Measurements from ENCODE around the gene AGPAT2.
A peak's percentile ranks its signal among the peaks of the same experiment; 100 is the strongest.

AGPAT2 gene

DNA sequence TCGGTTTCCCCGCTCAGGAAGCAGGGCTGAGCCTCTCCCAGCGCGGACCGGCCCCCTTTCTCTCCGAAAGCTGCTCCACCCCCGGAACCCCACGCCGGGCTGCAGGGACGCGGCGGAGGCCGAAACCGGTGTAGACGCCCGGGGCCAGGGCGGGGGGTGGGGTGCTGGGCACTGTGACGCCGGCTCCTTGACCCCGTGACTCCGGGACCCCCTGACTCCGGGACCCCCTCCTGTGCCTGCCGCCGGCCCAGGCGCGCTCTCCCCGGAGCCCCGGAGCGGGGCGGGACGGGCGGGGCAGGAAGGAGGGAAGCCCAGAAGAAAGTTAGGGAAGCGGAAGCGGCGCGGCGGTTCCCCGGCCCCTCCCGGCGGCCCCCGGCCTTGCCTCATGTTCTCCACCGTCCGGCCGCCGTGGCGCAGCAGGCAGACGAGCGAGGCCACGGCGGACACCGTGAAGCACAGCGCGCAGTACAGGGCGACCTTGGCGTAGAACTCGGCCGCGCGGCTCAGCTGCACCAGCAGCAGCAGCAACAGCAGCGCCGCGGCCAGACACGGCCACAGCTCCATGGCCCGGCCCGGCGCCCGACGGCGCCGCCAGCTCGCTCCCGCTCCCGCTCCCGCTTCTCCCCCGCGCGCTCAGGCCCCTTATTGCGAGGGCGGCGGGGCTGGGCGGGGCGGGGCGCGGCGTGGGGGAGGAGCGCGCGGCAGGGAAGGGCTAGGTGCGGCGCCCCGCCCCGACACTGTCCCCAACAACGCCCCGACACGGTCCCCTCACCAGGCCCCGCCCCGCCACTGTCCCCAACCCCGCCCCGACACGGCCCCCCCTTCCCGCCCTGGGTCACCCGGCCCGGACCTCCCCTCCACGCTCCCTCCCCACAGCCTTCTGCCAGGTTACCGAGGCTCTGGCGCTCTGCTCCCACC is at the start of gene AGPAT2:
Gene AGPAT2, minus strand, starts transcription at position 664 of the 918 bp plus-strand sequence. Its CDS starts 100 bp downstream, at position 564.
- DNase-seq: peak; percentile 79

DNA sequence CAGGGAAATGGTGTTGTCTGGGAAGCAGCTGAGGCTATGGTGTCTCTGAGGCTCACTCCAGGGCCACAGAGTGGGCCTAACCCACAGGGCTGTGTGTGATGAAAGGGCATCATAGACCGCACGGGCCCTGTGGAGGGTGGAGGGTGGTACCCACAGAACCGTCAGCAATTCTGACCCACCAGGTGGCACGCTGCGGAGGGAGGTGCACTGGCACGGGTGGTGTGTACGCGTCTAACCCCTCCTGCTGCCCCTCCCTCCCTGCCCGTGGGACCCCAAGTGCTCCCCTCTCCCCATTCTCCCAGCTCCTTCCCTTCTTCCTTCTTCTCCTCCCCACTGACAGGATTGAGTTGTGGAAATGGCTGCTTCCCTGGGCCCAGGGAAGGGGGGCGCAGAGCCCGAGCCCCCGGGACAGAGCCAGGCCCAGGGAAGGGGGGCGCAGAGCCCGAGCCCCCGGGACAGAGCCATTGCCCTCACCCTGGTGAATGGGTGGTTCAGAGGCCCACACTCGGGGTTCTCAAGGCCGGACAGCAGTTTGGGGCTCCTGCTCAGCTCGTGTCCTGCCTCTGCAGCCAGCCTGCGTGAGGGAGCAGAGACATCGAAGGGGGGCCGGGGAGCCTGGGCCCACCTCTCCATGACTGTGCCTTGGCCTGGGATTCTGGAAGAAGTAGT is 48.7 kb upstream of the AGPAT2 start:
- DNase-seq: no peak

DNA sequence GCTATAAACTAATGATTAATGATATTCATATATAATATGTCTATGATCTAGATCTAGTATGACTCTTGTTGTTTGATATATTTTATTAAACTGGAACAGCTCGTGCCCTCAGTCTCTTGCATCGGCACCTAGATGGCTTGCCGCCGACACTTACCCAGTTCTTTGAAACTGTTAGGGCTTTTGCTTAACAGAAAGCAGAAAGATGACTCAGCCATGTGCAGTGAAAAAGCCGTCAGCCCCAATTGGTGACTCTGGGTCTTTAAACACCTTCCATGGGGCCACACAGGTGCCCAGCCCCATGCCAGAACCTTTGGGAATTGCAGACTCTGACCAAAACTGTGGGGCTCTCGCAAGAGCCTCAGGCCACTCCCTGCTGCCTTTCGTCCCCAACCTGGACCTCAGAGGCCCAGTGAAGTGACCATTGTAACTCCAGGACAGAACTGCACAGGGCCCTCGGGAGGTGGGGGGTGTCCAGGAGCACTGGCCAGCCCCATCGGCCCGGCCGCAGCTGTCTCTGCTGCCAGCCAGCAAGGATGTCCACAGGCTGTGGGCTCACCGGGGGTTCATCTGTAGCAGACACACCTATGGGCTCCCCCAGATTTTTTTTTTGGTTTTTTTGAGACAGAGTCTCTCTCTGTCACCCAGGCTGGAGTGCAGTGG is 47.7 kb upstream of the AGPAT2 start:
- no peak for DNase-seq

DNA sequence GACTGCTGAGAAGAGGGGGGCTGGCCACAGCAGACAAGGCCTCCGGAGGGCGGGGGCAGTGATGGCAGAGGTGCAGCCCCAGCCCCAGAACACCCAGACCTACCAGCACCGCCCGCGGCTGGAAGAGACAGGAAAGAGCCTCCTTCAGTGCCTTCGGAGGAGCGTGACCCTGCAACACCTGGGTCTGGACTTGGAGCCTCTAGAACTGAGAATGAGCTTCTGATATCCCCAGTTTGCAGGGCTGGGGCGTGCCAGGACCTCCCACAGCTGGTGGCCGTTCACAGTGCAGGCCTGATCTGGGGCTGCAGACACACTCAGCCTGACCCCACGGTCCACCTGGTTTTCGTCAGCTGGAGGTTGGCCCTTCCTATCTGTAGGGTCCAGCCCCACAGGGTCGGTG is 46.4 kb upstream of the AGPAT2 start:
- DNase-seq: no peak

DNA sequence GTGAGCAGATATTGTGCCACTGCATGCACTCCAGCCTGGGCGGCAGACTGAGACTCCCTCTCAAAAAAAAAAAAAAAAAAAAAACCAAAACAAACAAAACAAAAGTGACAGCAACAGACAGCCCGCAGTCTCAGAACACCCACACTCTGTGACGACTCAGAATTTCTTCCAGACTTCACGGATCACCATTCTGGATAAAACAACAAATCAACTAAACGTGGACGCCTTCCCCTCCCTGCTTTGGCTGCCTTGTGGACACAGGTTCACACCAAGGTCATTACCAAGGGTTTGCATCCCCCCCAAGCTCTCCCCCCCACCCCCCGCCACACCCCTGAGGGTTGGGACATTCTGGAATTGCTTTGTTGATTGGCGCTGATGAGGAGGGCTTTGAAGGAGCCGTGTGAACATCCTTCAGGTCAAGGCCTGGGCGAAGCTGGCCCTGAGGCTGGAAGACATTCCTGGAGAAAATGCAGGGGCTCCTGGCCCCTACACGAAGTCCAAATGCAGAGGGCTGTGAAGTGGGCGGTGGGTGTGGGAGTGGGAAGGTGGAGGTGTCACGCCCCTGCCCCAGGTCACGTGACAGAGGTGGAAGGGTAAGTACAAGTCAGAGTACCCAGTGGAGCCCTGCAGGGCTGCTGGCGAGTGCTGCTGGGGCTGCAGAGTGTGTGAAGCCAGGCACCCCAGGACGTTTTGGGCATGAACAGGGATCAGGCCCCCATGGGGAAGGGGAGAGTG is 45.4 kb upstream of the AGPAT2 start:
- no peak for DNase-seq

DNA sequence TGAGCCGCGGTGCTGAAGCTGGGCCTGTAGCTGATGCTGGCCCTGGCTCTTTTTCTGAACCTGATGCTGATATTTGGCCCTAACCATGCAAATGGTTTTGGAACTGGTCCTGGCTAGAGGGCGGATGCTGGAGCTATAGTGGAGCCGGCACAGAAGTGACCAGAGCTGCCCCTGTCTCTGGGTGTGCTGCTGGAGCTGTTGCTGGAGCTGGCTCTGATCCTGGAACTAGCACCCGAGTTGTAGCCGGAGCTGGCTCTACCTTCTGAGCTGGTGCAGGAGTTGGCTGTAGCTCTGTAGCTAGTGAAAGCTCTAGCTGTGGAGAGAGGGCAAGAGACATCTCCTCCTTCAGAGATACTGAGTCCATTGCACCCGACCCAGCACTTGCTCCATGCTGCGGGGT is 42.7 kb upstream of the AGPAT2 start:
- DNase-seq: no peak

DNA sequence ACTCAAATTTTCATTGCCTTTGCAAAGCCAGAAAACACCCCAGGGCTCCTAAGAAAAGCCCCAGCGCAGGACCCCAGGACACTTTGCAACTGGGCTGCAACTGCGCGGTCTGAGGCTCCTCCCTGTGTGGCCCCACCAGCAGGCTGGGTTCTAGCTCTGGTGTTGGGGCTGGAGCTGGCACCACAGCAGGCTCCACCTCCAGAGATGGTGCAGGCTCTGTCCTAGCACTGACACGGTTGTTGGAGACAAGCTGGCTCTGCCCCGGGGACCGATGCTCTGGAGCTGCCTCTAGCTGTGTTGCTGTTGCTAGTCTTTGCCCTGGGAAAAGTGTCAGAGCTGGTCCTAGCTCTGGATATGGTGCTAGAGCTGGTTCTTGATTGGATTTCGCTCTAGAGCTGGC is 41.9 kb upstream of the AGPAT2 start:
- no peak for DNase-seq

DNA sequence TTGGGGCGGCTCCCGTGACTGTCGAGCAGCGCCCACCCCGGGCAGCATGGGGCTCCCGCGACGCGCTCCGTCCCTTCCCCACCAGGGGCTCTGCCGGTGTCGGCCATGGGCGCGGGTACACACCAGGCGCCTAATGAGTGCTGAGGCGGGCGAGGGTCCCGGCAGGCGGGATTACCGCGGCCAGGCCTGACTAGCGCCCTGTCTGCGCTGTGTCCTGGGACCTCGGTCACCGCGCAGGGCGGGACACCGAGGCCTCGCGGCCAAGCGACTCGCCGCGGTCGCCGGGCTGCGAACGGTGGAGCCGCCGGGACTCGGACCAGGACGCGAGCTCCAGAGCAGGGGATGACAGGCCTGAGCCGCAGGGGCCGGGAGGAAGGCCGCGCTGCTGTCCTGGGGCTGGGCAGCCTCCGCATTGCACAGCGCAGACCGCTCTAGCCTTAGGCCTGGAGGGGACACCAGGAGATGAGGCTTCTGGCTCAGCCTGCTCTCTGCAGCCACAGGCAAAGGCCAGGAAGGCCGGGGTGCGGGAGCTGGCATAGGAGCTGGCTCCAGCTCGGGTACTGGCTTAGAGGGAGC is 41.4 kb upstream of the AGPAT2 start:
- DNase-seq: peak; percentile 17

DNA sequence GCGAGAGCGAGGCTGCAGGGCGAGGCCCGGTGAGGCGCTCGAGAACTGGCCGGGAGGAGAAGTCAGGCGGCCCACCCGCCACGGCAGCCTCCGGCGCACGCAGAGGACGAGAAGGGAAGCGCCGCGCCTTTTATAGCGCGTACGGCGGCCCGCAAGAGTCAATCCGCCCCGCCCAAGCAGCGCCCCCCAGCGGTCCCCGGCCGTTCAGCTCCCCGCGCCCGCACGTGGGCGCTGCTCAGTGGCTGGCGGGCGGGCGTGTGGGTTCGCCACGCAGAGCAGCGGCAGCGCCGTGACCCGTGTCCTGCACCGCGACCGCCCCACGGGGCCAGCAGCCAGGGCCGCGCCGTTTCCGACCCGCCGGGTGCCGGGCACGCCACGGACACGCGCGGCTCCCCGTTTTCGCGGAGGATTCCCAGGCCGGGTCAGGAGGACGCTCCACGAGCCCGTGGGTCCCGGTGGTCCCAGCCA is 40.9 kb upstream of the AGPAT2 start:
- peak; percentile 85 for DNase-seq

DNA sequence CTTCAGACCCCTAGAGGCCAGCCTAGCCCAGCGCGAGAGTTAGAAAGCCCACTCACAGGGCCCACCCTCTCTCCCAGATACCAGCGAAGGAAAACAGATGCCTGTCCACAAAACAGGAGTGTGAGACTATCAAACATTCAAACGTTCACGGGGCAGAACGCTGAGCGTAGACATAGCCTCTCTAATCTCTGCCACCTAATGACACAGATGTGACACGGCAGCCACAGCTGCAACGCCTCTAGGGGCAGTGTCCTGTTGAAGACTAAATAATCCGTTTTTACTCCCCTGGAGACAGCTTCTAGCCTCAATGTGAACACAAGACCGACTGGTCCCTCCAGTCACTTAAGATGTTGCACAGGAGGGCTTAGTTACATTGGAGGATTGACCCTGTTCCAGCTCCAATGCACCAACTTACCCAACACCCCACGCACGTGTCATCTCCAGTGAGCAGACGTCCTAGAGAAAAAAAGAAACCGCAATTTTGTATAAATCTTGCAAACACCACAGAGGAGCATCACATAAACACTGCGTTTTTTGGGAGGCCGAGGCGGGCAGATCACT is 39.5 kb upstream of the AGPAT2 start:
- peak; percentile 56 for DNase-seq

DNA sequence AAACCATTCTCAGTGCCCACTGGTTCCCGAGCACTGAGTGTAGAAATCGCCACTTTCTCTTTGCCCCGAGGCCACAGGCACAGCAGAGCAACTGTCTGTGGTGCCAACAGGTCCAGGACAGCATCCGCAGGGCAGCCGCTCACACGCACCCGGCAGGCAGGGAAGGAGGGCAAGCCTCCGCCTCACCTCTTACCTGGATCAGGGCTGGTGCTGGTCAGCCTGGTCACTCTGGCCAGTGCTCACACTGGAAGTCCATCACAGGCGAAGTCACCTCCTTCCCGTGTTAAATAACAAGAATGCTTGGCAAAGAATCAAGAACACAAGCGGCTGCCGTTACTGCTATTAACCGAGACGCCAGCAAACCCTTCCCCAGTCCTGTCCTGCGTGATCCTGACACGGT is 38.9 kb upstream of the AGPAT2 start:
- DNase-seq: no peak

DNA sequence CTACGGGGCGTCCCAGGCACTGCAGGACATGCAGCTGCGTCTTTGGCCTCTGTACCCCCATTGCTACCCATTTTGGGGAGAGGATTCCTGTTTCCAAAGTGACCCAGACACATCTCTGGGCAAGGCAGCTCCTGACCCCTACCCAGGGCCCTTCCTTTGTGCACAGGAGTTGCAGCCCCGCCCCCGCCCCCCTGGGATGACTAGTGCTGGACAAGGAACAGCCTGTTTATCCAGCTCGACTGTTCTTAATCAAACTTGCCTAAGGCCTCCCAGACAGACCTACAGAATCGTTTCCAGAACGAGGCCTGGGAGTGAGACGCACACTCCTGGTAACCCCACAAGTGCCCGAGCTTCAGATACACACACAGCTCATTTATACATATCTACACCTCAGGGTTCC is 38.4 kb upstream of the AGPAT2 start:
- DNase-seq: no peak

DNA sequence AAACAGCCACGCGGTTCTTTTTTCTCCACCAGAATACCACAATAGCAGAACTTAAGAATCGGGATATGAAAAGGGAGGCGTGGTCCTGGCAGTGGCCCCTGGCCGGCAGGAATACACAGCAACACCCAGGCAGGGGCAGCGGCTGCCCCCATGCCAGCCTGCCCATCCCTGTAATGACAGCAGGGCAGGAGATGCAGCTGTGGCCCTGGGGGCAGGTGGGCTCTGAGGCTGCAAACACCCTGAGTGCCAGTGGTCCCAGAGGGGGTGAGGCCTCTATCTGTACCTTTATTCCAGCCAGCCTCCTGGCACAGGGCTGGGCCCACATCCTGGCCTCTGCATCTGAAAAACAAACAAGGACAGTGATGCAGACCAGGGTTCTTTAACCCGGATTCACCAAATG is 37.5 kb upstream of the AGPAT2 start:
- no peak for DNase-seq

DNA sequence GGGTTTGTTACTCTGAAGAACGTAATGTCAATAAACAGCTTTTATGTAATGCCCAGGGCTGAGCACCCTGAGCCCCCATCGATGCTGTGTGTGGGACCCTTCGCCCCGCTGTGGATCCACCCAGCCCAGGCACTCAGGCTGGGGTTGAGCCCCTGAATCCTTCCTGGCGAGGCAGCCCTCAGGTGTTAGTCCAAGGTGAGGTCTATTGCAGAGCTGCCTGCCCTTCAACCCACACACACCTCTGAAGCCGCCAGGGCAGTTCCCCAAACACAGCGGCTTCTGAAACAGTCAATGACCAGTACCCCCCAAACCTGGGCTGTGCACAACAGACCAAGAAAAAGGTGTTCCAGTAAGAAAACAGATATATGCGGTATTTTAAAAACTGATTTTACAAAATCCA is 36.7 kb upstream of the AGPAT2 start:
- no peak for DNase-seq

DNA sequence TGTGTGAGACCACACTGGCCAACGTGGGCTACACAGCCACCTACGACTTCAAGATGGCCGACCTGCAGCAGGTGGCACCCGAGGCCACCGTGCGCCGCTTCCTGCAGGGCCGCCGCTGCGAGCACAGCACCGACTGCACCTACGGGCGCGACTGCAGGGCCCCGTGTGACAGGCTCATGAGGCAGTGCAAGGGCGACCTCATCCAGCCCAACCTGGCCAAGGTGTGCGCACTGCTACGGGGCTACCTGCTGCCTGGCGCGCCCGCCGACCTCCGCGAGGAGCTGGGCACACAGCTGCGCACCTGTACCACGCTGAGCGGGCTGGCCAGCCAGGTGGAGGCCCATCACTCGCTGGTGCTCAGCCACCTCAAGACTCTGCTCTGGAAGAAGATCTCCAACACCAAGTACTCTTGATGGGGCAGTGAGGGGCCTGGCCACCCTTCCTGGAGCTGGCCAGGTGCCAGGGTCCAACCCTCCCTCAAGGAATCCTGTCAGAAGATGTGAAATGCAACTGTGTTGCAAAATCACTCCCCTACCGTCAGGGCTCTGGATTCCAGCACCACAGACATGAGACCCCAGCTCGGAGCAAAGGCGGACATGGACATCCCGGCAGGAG is 36.2 kb upstream of the AGPAT2 start:
- DNase-seq: no peak

DNA sequence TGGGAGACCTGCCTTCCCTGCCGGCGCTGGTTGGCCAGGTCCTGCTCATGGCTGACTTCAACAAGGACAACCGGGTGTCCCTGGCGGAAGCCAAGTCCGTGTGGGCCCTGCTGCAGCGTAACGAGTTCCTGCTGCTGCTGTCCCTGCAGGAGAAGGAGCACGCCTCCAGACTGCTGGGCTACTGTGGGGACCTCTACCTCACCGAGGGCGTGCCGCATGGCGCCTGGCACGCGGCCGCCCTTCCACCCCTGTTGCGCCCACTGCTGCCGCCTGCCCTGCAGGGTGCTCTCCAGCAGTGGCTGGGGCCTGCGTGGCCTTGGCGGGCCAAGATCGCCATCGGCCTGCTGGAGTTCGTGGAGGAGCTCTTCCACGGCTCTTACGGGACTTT is 35.7 kb upstream of the AGPAT2 start:
- DNase-seq: no peak

DNA sequence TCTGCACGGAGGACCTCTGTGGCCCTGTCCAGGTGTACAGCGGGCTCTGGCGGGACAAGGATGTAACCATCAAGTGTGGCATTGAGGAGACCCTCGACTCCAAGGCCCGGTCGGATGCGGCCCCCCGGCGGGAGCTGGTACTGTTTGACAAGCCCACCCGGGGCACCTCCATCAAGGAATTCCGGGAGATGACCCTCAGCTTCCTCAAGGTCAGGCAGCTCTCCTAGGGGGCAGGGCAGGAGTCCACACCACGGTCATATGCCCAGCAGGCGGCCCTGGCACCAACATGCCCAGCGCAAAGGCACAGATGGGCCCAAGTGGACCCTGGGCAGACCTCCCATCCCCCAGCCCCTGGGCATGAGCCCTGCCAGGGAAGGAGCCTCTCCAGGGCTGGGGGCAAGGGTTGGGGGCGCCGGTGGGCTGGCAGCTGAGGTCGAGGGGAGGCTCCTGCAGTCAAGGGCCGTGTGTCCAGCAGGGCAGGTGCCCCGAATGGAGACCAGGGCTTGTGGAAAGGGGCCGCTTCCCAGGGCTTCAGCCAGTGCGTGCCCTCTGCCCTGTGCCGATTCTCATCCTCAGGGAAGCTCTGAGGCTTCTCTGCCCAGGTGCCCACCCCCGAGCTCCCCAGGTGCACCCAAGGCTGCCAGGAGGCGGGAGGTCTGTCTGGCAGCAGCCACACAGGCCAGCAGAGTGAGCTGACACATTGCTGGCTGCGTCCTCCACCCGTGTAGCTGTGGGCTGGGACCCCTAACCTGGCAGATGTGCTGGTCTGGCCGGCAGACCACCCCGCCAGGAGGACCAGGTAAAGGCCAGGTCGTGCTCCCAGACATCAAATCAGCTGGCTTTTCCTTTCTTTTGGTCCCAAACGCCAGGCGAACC is 35.1 kb upstream of the AGPAT2 start:
- no peak for DNase-seq

DNA sequence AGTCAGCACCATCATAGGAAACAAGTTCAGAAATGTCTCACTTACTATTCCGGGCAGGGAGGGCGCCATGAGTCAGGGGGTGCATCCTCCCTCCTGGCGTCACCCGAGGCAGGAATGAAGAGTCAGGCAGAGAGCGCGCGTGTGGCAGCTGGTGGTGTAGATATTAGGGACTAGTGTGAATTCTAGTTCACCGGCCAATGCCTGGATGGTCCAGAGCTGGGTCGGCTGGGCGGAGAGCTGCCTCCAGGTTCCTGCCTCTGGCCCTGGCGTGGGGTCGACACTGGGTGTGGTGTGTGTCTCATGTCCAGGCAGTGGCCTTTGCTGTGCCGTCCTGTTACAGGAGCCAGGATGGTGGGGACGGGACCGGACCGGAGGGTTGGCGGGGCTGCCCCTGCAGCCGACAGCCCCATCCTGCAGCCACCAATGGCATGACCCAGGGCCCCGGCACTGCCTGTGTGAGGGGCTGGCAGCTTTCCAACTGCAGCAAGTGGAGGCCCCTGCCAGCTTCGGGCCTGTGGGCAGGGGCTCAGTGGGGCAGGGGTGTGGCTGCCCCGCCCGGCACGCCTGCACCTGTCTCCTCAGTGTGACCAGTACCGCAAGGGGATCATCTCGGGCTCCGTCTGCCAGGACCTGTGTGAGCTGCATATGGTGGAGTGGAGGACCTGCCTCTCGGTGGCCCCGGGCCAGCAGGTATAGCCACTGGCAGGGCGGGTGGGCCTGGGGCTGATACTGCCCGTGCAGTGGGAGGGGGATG is 34.3 kb upstream of the AGPAT2 start:
- no peak for DNase-seq

DNA sequence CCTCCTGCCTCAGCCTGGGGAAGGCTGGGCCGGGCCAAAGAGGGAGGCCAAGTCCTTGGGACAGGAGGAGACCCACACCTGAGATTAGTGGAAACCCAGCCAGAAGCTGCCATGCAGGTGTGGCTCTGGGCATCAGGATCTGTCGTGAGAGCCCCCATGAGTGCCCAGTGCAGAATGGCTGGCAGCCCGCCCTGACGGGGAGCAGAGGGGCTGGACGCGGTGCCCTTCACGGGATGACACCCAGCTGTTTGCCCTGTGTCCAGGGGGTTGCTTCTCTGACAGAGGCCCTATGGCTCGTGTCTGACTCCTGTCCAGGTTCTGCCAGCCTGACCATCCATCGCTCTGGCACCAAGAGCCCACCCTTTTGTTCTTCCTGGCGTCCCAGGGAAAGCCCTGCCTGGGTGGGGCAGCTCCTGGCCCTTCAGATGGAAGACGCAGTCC is 33.7 kb upstream of the AGPAT2 start:
- no peak for DNase-seq
